ENCODE data around the gene GHRHR.

The GHRHR gene

GRCh38 chr7:30997316-30997715, 33.6 kb downstream of the GHRHR start:
- H3K79me2 ChIP-seq (ENCODE audit: control insufficient read depth, low read length) = no peaks in the 10 kb centered on the region
- H3K27me3 ChIP-seq (ENCODE audit: control insufficient read depth, low read length) = no peaks in the 10 kb centered on the region
- no peak for TF ChIP-seq EZH2phosphoT487 (IDR thresholded peaks at IDR 0.05; ENCODE audit: borderline replicate concordance, low read length)
- no peak for TF ChIP-seq CTCF (IDR thresholded peaks at IDR 0.05; ENCODE audit: low read depth, low read length, poor library complexity, severe bottlenecking)
- no peak overlapping the region for H3K4me2 ChIP-seq (ENCODE audit: low read length)
- no peaks in the 10 kb centered on the region for H4K20me1 ChIP-seq (ENCODE audit: control insufficient read depth, insufficient read depth, low read depth, low read length)
- no peaks in the 10 kb centered on the region for H3K36me3 ChIP-seq (ENCODE audit: control insufficient read depth, low read length)
- H3K4me1 ChIP-seq (ENCODE audit: control insufficient read depth, low read length) = no peaks in the 10 kb centered on the region
- no peaks in the 10 kb centered on the region for H3K9me2 ChIP-seq (replicated peaks; ENCODE audit: control insufficient read depth, low read length)
- H3K27ac ChIP-seq (ENCODE audit: low read depth, low read length) = no peak overlapping the region
- H3K9me3 ChIP-seq (ENCODE audit: control insufficient read depth, insufficient read depth, low read length) = no peaks in the 10 kb centered on the region; the same call in 1 of the 2 replicates
- no peak overlapping the region for H3K4me3 ChIP-seq (ENCODE audit: low read length)
- H3F3A ChIP-seq (ENCODE audit: control insufficient read depth, insufficient read depth) = no peaks in the 10 kb centered on the region

GRCh38 chr7:30998180-30998579, 34.4 kb downstream of the GHRHR start:
- no peaks in the 10 kb centered on the region for H3K27me3 ChIP-seq (ENCODE audit: control insufficient read depth, low read length)
- H3K4me1 ChIP-seq (ENCODE audit: control insufficient read depth, low read length) = no peaks in the 10 kb centered on the region
- no peaks in the 10 kb centered on the region for H4K20me1 ChIP-seq (ENCODE audit: control insufficient read depth, insufficient read depth, low read depth, low read length)
- H3K36me3 ChIP-seq (ENCODE audit: control insufficient read depth, low read length) = no peaks in the 10 kb centered on the region
- H3F3A ChIP-seq (ENCODE audit: control insufficient read depth, insufficient read depth) = no peaks in the 10 kb centered on the region
- TF ChIP-seq EZH2phosphoT487 (IDR thresholded peaks at IDR 0.05; ENCODE audit: borderline replicate concordance, low read length) (no peak), CTCF (IDR thresholded peaks at IDR 0.05; ENCODE audit: low read depth, low read length, poor library complexity, severe bottlenecking) (no peak)
- no peaks in the 10 kb centered on the region; the same call in 1 of the 2 replicates for H3K9me3 ChIP-seq (ENCODE audit: control insufficient read depth, insufficient read depth, low read length)
- H3K27ac ChIP-seq (ENCODE audit: low read depth, low read length) = no peak overlapping the region
- no peaks in the 10 kb centered on the region for H3K9me2 ChIP-seq (replicated peaks; ENCODE audit: control insufficient read depth, low read length)
- no peak overlapping the region for H3K4me2 ChIP-seq (ENCODE audit: low read length)
- H3K79me2 ChIP-seq (ENCODE audit: control insufficient read depth, low read length) = no peaks in the 10 kb centered on the region
- H3K4me3 ChIP-seq (ENCODE audit: low read length) = no peak overlapping the region

- Histone ChIP-seq H4K20me1 (ENCODE audit: control insufficient read depth, insufficient read depth, low read depth, low read length) (no peaks in the 10 kb centered on the region), H3K9me3 (ENCODE audit: control insufficient read depth, insufficient read depth, low read length) (no peaks in the 10 kb centered on the region), H3F3A (ENCODE audit: control insufficient read depth, insufficient read depth) (no peaks in the 10 kb centered on the region), H3K27ac (ENCODE audit: low read depth, low read length) (no peak overlapping the region), H3K4me3 (ENCODE audit: low read length) (no peak overlapping the region), H3K79me2 (ENCODE audit: control insufficient read depth, low read length) (no peaks in the 10 kb centered on the region), H3K27me3 (ENCODE audit: control insufficient read depth, low read length) (no peaks in the 10 kb centered on the region), H3K9me2 (replicated peaks; ENCODE audit: control insufficient read depth, low read length) (no peaks in the 10 kb centered on the region), H3K4me1 (ENCODE audit: control insufficient read depth, low read length) (no peaks in the 10 kb centered on the region), H3K4me2 (ENCODE audit: low read length) (no peak overlapping the region), H3K36me3 (ENCODE audit: control insufficient read depth, low read length) (no peaks in the 10 kb centered on the region)
- TF ChIP-seq CTCF (IDR thresholded peaks at IDR 0.05; ENCODE audit: low read depth, low read length, poor library complexity, severe bottlenecking) (no peak), EZH2phosphoT487 (IDR thresholded peaks at IDR 0.05; ENCODE audit: borderline replicate concordance, low read length) (no peak)
Observed at GRCh38 chr7:31000161-31000693, 36.5 kb downstream of the GHRHR start.
